ENCODE results near the gene BCL10. TPM values are rescaled to one million over a fixed set of nuclear protein-coding genes. Genes with fewer than 3 reads are reported as not detected.
A peak's percentile ranks its signal among the peaks of the same experiment; 100 is the strongest.

Gene BCL10
- total and polyA plus RNA-seq, 2 of the 8 experiments (the other 6 are each of a cell fraction or from before 2014, with no cell fraction given), result 7.4 to 29.6 TPM

DNA sequence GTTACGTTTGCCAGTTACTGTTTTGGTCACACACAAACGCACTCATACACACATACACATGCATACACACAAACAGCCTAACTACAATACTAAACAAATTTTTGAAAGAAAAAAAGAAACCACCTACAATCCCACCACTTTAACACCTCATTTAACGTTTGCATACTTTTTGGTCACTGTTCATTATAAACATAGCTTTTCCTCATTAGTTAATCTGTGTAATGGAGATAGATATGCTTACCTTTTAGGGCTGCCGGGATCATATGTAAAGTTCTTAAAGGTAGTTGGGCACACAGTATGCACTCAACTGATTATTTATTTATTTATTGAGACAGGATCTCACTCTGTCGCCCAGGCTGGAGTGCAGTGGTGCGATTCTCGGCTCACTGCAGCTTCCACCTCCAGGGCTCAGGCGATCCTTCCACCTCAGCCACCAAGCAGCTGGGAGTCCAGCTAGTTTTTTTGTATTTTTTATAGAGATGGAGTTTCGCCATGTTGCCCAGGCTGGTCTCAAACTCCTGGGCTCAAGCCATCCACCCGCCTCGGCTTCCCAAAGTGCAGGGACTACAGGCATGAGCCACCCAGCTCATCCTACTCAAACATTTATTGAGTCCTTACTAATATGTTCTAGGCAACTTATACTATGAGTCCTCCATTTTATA lies 677 bp upstream of the BCL10 start:
- H3K27ac ChIP-seq (ENCODE audit: low read depth, low read length), result no peak overlapping the region
- POLR2A ChIA-PET (ENCODE audit: partially characterized antibody), result interaction anchor here (0.6 to 2.1 kb wide), 9 partner anchors 8 to 1195 kb away, joined by 3 to 11 read pairs (median 4); partner anchors contain the start of genes C1orf52, CCN1 and SYDE2
- H3K18ac ChIP-seq (ENCODE audit: extremely low read depth, low read length), result no peak overlapping the region
- H3K9me3 ChIP-seq (ENCODE audit: insufficient read depth in 2 of 2, low read depth in 1 of 2, low read length in 1 of 2), result no peaks in the 10 kb centered on the region
- H4K8ac ChIP-seq (ENCODE audit: extremely low read depth, insufficient read depth, low read length), result no peak overlapping the region; the same call in 1 of the 2 replicates
- H3K4me3 ChIP-seq (ENCODE audit: extremely low read depth in 1 of 4, insufficient read depth in 2 of 4, low read depth in 3 of 4, low read length in 4 of 4), result peak overlapping the region; percentile 46 to 97 (median 71)
- H3K23me2 ChIP-seq (ENCODE audit: low read depth, low read length), result peaks cover 7% of the 10 kb centered on the region
- 58% methylated on average over 11 of the region's 11 CpGs; no CpG with 5 or more reads in 1 of the 2 experiments for WGBS, 2 experiments (ENCODE audit: extremely low coverage in 1 of 2, insufficient coverage in 1 of 2, insufficient read length in 1 of 2, insufficient replicate concordance in 2 of 2, low coverage in 1 of 2, low lambda C conversion rate in 2 of 2, missing lambda C conversion rate in 1 of 2)
- H3K36me3 ChIP-seq (ENCODE audit: control insufficient read depth in 2 of 4, insufficient read depth in 4 of 4, low read length in 3 of 4), result no peaks in the 10 kb centered on the region
- H2BK12ac ChIP-seq (ENCODE audit: low read depth, low read length), result no peak overlapping the region
- no peak overlapping the region; the same call in 1 of the 2 replicates for H2BK5ac ChIP-seq (ENCODE audit: low read depth, low read length)
- H2AK5ac ChIP-seq (ENCODE audit: low read depth, low read length), result no peak overlapping the region
- H3K4me2 ChIP-seq (ENCODE audit: insufficient read depth in 1 of 2, low read depth in 2 of 2, low read length in 2 of 2), result peak overlapping the region; percentile 65 to 66
- no peak overlapping the region for H3K14ac ChIP-seq (ENCODE audit: insufficient read length)
- H4K91ac ChIP-seq (replicated peaks; ENCODE audit: insufficient read length, low read length), result no peak overlapping the region
- H2BK20ac ChIP-seq (ENCODE audit: low read length), result no peak overlapping the region
- peak overlapping the region in 1 of 4 experiments; percentile 1; a peak in 1 of 7 replicates for H3K9ac ChIP-seq (replicated peaks in 1 of 4; ENCODE audit: extremely low read depth in 1 of 4, low read depth in 3 of 4, low read length in 3 of 4)
- no peak overlapping the region for H3K4ac ChIP-seq (replicated peaks; ENCODE audit: insufficient read length, low read depth, low read length)
- H3K56ac ChIP-seq (replicated peaks; ENCODE audit: insufficient read length, low read depth, low read length), result no peak overlapping the region
- H3K79me2 ChIP-seq (ENCODE audit: control insufficient read depth in 1 of 2, insufficient read depth in 2 of 2, low read length in 2 of 2), result peaks cover 9 to 37% of the 10 kb centered on the region in 2 experiments
- no peak overlapping the region for H4K5ac ChIP-seq (ENCODE audit: insufficient read length, low read depth, low read length)
- H4K20me1 ChIP-seq (replicated peaks in 1 of 2; ENCODE audit: control insufficient read depth in 1 of 2, insufficient read depth in 2 of 2, low read length in 2 of 2), result peaks cover 0 to 2% of the 10 kb centered on the region in 2 experiments
- no peak for DNase-seq (ENCODE audit: low read depth in 1 of 2, low spot score in 2 of 2)
- H2BK15ac ChIP-seq (ENCODE audit: low read length), result no peak overlapping the region
- no peak for FAIRE-seq
- no peak overlapping the region for H2BK120ac ChIP-seq (replicated peaks; ENCODE audit: low read depth, low read length)
- 0 out of 2 replicates have a peak, but pooled peaks cover 2% of the 10 kb centered on the region for H3K79me1 ChIP-seq (ENCODE audit: low read depth, low read length)
- no peak overlapping the region for H3K23ac ChIP-seq (ENCODE audit: insufficient read length)
- no peaks in the 10 kb centered on the region for H3K27me3 ChIP-seq (replicated peaks in 1 of 4; ENCODE audit: control insufficient read depth in 3 of 4, extremely low read depth in 1 of 4, insufficient read depth in 3 of 4, low read length in 3 of 4)
- CTCF ChIA-PET (ENCODE audit: partially characterized antibody), result interaction anchor here (0.6 to 9.5 kb wide), 5 partner anchors 9 to 96 kb away, joined by 3 to 65 read pairs (median 7); partner anchors contain the start of gene C1orf52
- peak overlapping the region; percentile 24; the same call in 1 of the 2 replicates for H2AFZ ChIP-seq (ENCODE audit: low read length)
- H3K4me1 ChIP-seq (replicated peaks in 1 of 4; ENCODE audit: control insufficient read depth in 3 of 4, insufficient read depth in 4 of 4, low read length in 3 of 4), result peaks cover 0 to 6% (median 0%) of the 10 kb centered on the region in 4 experiments; a peak in 2 of 7 replicates
- TF ChIP-seq RFX5 (IDR thresholded peaks at IDR 0.05; ENCODE audit: borderline replicate concordance, low read depth, low read length), result no peak
- no peak for TF ChIP-seq SP2 (IDR thresholded peaks at IDR 0.05; ENCODE audit: low read length)
- TF ChIP-seq HDAC2 (IDR thresholded peaks at IDR 0.05; ENCODE audit: borderline replicate concordance in 1 of 2, low read depth in 2 of 2, low read length in 2 of 2), result no peak
- TF ChIP-seq RAD21 (IDR thresholded peaks at IDR 0.05 in 1 of 2, conservative IDR thresholded peaks at IDR 0.05 in 1 of 2; ENCODE audit: low read depth in 2 of 2, low read length in 2 of 2), result no peak
- TF ChIP-seq, protein P1, sequence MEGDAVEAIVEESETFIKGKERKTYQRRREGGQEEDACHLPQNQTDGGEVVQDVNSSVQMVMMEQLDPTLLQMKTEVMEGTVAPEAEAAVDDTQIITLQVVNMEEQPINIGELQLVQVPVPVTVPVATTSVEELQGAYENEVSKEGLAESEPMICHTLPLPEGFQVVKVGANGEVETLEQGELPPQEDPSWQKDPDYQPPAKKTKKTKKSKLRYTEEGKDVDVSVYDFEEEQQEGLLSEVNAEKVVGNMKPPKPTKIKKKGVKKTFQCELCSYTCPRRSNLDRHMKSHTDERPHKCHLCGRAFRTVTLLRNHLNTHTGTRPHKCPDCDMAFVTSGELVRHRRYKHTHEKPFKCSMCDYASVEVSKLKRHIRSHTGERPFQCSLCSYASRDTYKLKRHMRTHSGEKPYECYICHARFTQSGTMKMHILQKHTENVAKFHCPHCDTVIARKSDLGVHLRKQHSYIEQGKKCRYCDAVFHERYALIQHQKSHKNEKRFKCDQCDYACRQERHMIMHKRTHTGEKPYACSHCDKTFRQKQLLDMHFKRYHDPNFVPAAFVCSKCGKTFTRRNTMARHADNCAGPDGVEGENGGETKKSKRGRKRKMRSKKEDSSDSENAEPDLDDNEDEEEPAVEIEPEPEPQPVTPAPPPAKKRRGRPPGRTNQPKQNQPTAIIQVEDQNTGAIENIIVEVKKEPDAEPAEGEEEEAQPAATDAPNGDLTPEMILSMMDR (IDR thresholded peaks at IDR 0.05; ENCODE audit: control extremely low read depth in 1 of 3, insufficient read depth in 1 of 3, low read depth in 1 of 3, low read length in 3 of 3), result no peak

Measured in H1 (cell line).